Neural progenitor cell (in vitro differentiated cells): ENCODE measurements around the gene SLC13A4.

Experiments used
- EZH2 ChIP-seq: fragments of 200-600 bp; sonication (generic); IDR thresholded peaks from 2 replicates; pipeline ENCODE4 v1.6.1; 2017; ENCODE audit warnings: antibody characterized with exemption, mild to moderate bottlenecking, moderate library complexity
- TF ChIP-seq, protein P1 (sequence below): fragments of 200-600 bp; sonication (generic); IDR thresholded peaks from 2 replicates; pipeline ENCODE4 v1.5.1; 2017; ENCODE audit warnings: antibody characterized with exemption, mild to moderate bottlenecking

DNA sequence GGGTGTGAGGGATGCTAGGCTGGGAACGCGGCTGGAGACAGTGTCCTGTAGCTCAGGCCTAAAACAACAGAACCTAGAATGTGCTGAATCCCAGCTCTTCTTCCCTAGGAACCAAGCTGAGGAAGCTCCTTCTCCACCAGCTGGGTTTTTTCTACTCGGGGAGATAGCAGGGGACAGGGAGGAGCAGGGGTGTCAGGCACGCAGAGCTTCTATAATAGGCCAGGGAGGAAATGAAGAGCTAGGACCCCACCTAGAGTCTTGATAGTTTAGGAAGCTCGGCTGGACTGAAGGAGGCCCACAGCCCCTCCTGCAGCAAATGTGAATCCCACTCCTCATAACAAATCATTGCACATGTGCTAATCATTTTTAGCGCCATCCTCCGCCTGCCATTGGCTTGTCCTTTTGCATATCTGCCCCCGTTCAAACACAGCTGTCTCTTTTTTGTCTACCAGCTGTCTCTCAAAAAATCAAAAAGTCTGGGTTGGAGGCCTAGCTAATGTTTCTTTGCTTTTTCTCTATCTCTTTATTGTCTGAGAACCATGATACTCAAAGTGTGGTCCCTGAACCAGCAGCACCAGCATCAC lies 44.7 kb upstream of the SLC13A4 start:
- TF ChIP-seq, protein P1, sequence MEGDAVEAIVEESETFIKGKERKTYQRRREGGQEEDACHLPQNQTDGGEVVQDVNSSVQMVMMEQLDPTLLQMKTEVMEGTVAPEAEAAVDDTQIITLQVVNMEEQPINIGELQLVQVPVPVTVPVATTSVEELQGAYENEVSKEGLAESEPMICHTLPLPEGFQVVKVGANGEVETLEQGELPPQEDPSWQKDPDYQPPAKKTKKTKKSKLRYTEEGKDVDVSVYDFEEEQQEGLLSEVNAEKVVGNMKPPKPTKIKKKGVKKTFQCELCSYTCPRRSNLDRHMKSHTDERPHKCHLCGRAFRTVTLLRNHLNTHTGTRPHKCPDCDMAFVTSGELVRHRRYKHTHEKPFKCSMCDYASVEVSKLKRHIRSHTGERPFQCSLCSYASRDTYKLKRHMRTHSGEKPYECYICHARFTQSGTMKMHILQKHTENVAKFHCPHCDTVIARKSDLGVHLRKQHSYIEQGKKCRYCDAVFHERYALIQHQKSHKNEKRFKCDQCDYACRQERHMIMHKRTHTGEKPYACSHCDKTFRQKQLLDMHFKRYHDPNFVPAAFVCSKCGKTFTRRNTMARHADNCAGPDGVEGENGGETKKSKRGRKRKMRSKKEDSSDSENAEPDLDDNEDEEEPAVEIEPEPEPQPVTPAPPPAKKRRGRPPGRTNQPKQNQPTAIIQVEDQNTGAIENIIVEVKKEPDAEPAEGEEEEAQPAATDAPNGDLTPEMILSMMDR: no peak
- TF ChIP-seq EZH2: no peak
